Smooth muscle cell (in vitro differentiated cells): ENCODE measurements around the gene NEBL. TPM values are rescaled to one million over a fixed set of nuclear protein-coding genes. Genes with fewer than 3 reads are reported as not detected.

Source experiments
- DNase-seq: peaks from one replicate; lab custom pipeline; 2025; ENCODE audit not compliant: unreplicated experiment; lab: John Stamatoyannopoulos, UW
- H2AFZ ChIP-seq: fragments of 200-600 bp; sonication (generic); 2 replicates; pipeline ENCODE4 v1.6.0; 2016; ENCODE audit warnings: antibody characterized with exemption, low read depth, mild to moderate bottlenecking
- H3F3A ChIP-seq: fragments of 200-600 bp; sonication (generic); 2 replicates; pipeline ENCODE4 v1.6.0; 2017; ENCODE audit warnings: antibody characterized with exemption, low read depth
- H3K27ac ChIP-seq: fragments of 200-600 bp; sonication (generic); 2 replicates; pipeline ENCODE4 v1.5.1; 2016; ENCODE audit warnings: low read depth, mild to moderate bottlenecking
- H3K27me3 ChIP-seq: fragments of 200-600 bp; sonication (generic); 2 replicates; pipeline ENCODE4 v1.6.1; 2016; ENCODE audit warnings: low read depth, mild to moderate bottlenecking
- H3K36me3 ChIP-seq: fragments of 200-600 bp; sonication (generic); 2 replicates; pipeline ENCODE4 v1.5.1; 2016; ENCODE audit warnings: low read depth
- H3K4me1 ChIP-seq: fragments of 200-600 bp; sonication (generic); 2 replicates; pipeline ENCODE4 v1.5.1; 2016; ENCODE audit warnings: low read depth
- H3K4me2 ChIP-seq: fragments of 200-600 bp; sonication (generic); 2 replicates; pipeline ENCODE4 v1.6.0; 2016; ENCODE audit warnings: mild to moderate bottlenecking
- H3K4me3 ChIP-seq: fragments of 200-600 bp; sonication (generic); 2 replicates; pipeline ENCODE4 v1.5.1; 2016; ENCODE audit warnings: mild to moderate bottlenecking
- H3K79me2 ChIP-seq: fragments of 200-600 bp; sonication (generic); 2 replicates; pipeline ENCODE4 v1.6.0; 2016; ENCODE audit warnings: low read depth, mild to moderate bottlenecking
- H3K9ac ChIP-seq: fragments of 200-600 bp; sonication (generic); 2 replicates; pipeline ENCODE4 v1.6.0; 2016; ENCODE audit warnings: low read depth
- H3K9me3 ChIP-seq: fragments of 200-600 bp; sonication (generic); replicated peaks from 2 replicates; pipeline ENCODE4 v1.5.1; 2016; ENCODE audit warnings: low read depth
- H4K20me1 ChIP-seq: fragments of 200-600 bp; sonication (generic); 2 replicates; pipeline ENCODE4 v1.6.0; 2016; ENCODE audit warnings: low read depth
- CTCF ChIP-seq: fragments of 200-600 bp; sonication (generic); IDR thresholded peaks from 2 replicates; pipeline ENCODE4 v1.5.1; 2017; ENCODE audit warnings: borderline replicate concordance, mild to moderate bottlenecking, antibody characterized with exemption; ENCODE audit not compliant: insufficient read depth, poor library complexity, severe bottlenecking
- WGBS: methylation state at CpG from one replicate; pipeline ENCODE4 v1.1.7; 2016; ENCODE audit warnings: low lambda C conversion rate; 5-methylcytosine and 5-hydroxymethylcytosine counted together
- polyA plus RNA-seq: library from polyadenylated mRNA; unstranded; fragments of >200 nt; fragmentation: Nextera tagmentation; extraction: Ambion mirVana; gene quantifications from 2 replicates; pipeline ENCODE4 v1.2.1, GENCODE V29; 2016
- total RNA-seq: library from RNA; depleted of rRNA; stranded (reverse); fragments of >200 nt; gene quantifications from 2 replicates; pipeline ENCODE4 v1.2.3, GENCODE V29; 2014

NEBL gene
- total and polyA plus RNA-seq, 2 experiments from 2014 or later = 1.8 to 12.8 TPM

GRCh38 chr10:20811131-20811530 is 86.0 kb downstream of the NEBL start:
- Histone ChIP-seq H3K9me3 (no peaks in the 10 kb centered on the region), H3K4me2 (no peak overlapping the region), H4K20me1 (no peaks in the 10 kb centered on the region), H3K9ac (no peak overlapping the region), H3K79me2 (no peaks in the 10 kb centered on the region), H3F3A (no peaks in the 10 kb centered on the region), H3K4me1 (no peaks in the 10 kb centered on the region), H3K27me3 (no peaks in the 10 kb centered on the region), H3K27ac (peak overlapping the region; percentile 17), H3K4me3 (no peak overlapping the region), H3K36me3 (no peaks in the 10 kb centered on the region), H2AFZ (no peak overlapping the region)
- no peak for TF ChIP-seq CTCF
- 12% methylated on average over 2 of the region's 2 CpGs for WGBS
- no peak for DNase-seq

- Histone ChIP-seq H3K27me3 (no peaks in the 10 kb centered on the region), H3K36me3 (no peaks in the 10 kb centered on the region), H2AFZ (no peak overlapping the region), H3K9ac (no peak overlapping the region), H3K79me2 (no peaks in the 10 kb centered on the region), H3K4me3 (no peak overlapping the region), H3K4me1 (no peaks in the 10 kb centered on the region), H3F3A (no peaks in the 10 kb centered on the region), H3K9me3 (no peaks in the 10 kb centered on the region), H3K27ac (no peak overlapping the region), H3K4me2 (no peak overlapping the region), H4K20me1 (no peaks in the 10 kb centered on the region)
- WGBS = 61% methylated on average over 2 of the region's 2 CpGs
- DNase-seq = no peak
- no peak for TF ChIP-seq CTCF
Observed at GRCh38 chr10:20809631-20810030, 87.5 kb downstream of the NEBL start.

GRCh38 chr10:20806487-20806886 is 90.6 kb downstream of the NEBL start:
- Histone ChIP-seq H3K36me3 (no peaks in the 10 kb centered on the region), H4K20me1 (no peaks in the 10 kb centered on the region), H2AFZ (no peak overlapping the region), H3K27ac (no peak overlapping the region), H3F3A (no peaks in the 10 kb centered on the region), H3K79me2 (no peaks in the 10 kb centered on the region), H3K4me2 (no peak overlapping the region), H3K27me3 (no peaks in the 10 kb centered on the region), H3K4me1 (no peaks in the 10 kb centered on the region), H3K4me3 (no peak overlapping the region), H3K9me3 (no peaks in the 10 kb centered on the region), H3K9ac (no peak overlapping the region)
- no peak for DNase-seq
- no peak for TF ChIP-seq CTCF
- WGBS = 74% methylated on average over 3 of the region's 3 CpGs

- 70% methylated on average over 4 of the region's 4 CpGs for WGBS
- Histone ChIP-seq H3K79me2 (no peaks in the 10 kb centered on the region), H3F3A (no peaks in the 10 kb centered on the region), H2AFZ (no peak overlapping the region), H3K36me3 (no peaks in the 10 kb centered on the region), H3K4me2 (no peak overlapping the region), H3K4me3 (no peak overlapping the region), H3K27ac (no peak overlapping the region), H3K27me3 (no peaks in the 10 kb centered on the region), H4K20me1 (no peaks in the 10 kb centered on the region), H3K9ac (no peak overlapping the region), H3K4me1 (no peaks in the 10 kb centered on the region), H3K9me3 (no peaks in the 10 kb centered on the region)
- TF ChIP-seq CTCF = no peak
- DNase-seq = no peak
Observed at GRCh38 chr10:20797290-20797689, 99.8 kb downstream of the NEBL start.
